PFSK-1 (cell line): ENCODE data around the gene RORB.

Experiments
- POLR2AphosphoS5 ChIP-seq: IDR thresholded peaks from 2 replicates; pipeline ENCODE4 v1.6.1; 2012; ENCODE audit warnings: low read depth, mild to moderate bottlenecking, control low read depth, low read length, moderate library complexity
- REST ChIP-seq, 2 experiments: IDR thresholded peaks; 2 replicates each; pipeline versions ENCODE4 v1.6.1 to v1.8.0; 2011 to 2012; ENCODE audit warnings: low read depth in 2 of 2, low read length in 2 of 2, control low read depth in 1 of 2, inconsistent platforms in 1 of 2, mild to moderate bottlenecking in 1 of 2, moderate library complexity in 1 of 2; ENCODE audit not compliant: insufficient read depth in 1 of 2
- SIN3A ChIP-seq: IDR thresholded peaks from 2 replicates; pipeline ENCODE4 v1.6.1; 2012; ENCODE audit warnings: mild to moderate bottlenecking, low read length, moderate library complexity, borderline replicate concordance; ENCODE audit not compliant: insufficient read depth
- TAF1 ChIP-seq: IDR thresholded peaks from 2 replicates; pipeline ENCODE4 v1.6.1; 2012; ENCODE audit warnings: low read length, control low read depth, borderline replicate concordance; ENCODE audit not compliant: insufficient read depth

- TF ChIP-seq POLR2AphosphoS5 (no peak), SIN3A (no peak), TAF1 (no peak), REST (IDR thresholded peaks at IDR 0.05; ENCODE audit: insufficient read depth in 1 of 2, low read depth in 2 of 2, low read length in 2 of 2) (no peak)
These were observed 80.8 kb downstream of the RORB start for GRCh38 chr9:74577956-74578355.
